ENCODE results near the gene SLC25A41.

- TF ChIP-seq, protein P1, sequence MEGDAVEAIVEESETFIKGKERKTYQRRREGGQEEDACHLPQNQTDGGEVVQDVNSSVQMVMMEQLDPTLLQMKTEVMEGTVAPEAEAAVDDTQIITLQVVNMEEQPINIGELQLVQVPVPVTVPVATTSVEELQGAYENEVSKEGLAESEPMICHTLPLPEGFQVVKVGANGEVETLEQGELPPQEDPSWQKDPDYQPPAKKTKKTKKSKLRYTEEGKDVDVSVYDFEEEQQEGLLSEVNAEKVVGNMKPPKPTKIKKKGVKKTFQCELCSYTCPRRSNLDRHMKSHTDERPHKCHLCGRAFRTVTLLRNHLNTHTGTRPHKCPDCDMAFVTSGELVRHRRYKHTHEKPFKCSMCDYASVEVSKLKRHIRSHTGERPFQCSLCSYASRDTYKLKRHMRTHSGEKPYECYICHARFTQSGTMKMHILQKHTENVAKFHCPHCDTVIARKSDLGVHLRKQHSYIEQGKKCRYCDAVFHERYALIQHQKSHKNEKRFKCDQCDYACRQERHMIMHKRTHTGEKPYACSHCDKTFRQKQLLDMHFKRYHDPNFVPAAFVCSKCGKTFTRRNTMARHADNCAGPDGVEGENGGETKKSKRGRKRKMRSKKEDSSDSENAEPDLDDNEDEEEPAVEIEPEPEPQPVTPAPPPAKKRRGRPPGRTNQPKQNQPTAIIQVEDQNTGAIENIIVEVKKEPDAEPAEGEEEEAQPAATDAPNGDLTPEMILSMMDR (IDR thresholded peaks at IDR 0.05) = no peak
- TF ChIP-seq POLR2A (IDR thresholded peaks at IDR 0.05) = no peak
Observed at GRCh38 chr19:6443986-6444385, 10.4 kb upstream of the SLC25A41 start.

Measured in lower leg skin (tissue), 3 donors.